Urinary bladder (tissue), 4 donors: ENCODE data around the gene CNTNAP2. TPM values are rescaled to one million over a fixed set of nuclear protein-coding genes. Genes with fewer than 3 reads are reported as not detected.

Experiments used
- DNase-seq: peaks from one replicate; pipeline ENCODE4 v3.0.0-alpha.2; 2015; ENCODE audit errors: extremely low spot score
- H3K27ac ChIP-seq: one replicate; pipeline ENCODE4 v1.5.1; 2013; ENCODE audit warnings: low read depth, mild to moderate bottlenecking, moderate library complexity
- H3K36me3 ChIP-seq: one replicate; pipeline ENCODE4 v1.6.1; 2013; ENCODE audit warnings: mild to moderate bottlenecking, moderate library complexity; ENCODE audit not compliant: insufficient read depth
- H3K4me1 ChIP-seq: one replicate; pipeline ENCODE4 v1.6.1; 2013; ENCODE audit warnings: mild to moderate bottlenecking, moderate library complexity; ENCODE audit not compliant: insufficient read depth
- H3K4me3 ChIP-seq: one replicate; pipeline ENCODE4 v1.5.1; 2013; ENCODE audit warnings: low read depth, low read length
- WGBS: extraction: QIAGEN DNeasy Blood & Tissue Kit; methylation state at CpG from one replicate; pipeline ENCODE4 v1.1.7; 2013; 5-methylcytosine and 5-hydroxymethylcytosine counted together
- polyA plus RNA-seq: library from polyadenylated mRNA; stranded (reverse); fragments of 200-250 nt; gene quantifications from one replicate; pipeline ENCODE4 v1.2.3, GENCODE V29; 2013
- total RNA-seq: library from RNA; depleted of rRNA; stranded (reverse); fragments of >200 nt; gene quantifications from one replicate; pipeline ENCODE4 v1.2.3, GENCODE V29; 2014
- donor health status: healthy with polysubstance abuse.
- donor health status: healthy.

CNTNAP2 gene
- 23.3 TPM for total RNA-seq
- 0.28 TPM for polyA plus RNA-seq

GRCh38 chr7:146116521-146117222 lies at the start of gene CNTNAP2:
Gene CNTNAP2, plus strand, starts transcription at chr7:146116801. Its CDS starts 76 bp downstream, at chr7:146116877.
- no peak within 1 kb of the TSS for H3K27ac ChIP-seq
- peak; percentile 45 for DNase-seq
- peak within 1 kb of the TSS; percentile 37 for H3K4me3 ChIP-seq
- H3K4me1 ChIP-seq: peaks cover 1% of the 10 kb centered on the region
- under 1% methylated on average over 42 of the region's 42 CpGs for WGBS
- H3K36me3 ChIP-seq: no peaks in the 10 kb centered on the region

GRCh38 chr7:146067880-146068279 lies 48.7 kb upstream of the CNTNAP2 start:
- no peak overlapping the region for H3K4me3 ChIP-seq
- 75% methylated on average over 3 of the region's 3 CpGs for WGBS
- no peak for DNase-seq
- H3K4me1 ChIP-seq: no peaks in the 10 kb centered on the region
- no peak overlapping the region for H3K27ac ChIP-seq
- H3K36me3 ChIP-seq: no peaks in the 10 kb centered on the region

- WGBS: 60% methylated on average over 6 of the region's 6 CpGs
- DNase-seq: no peak
- H3K4me3 ChIP-seq: no peak overlapping the region
- no peak overlapping the region for H3K27ac ChIP-seq
- H3K4me1 ChIP-seq: no peaks in the 10 kb centered on the region
- no peaks in the 10 kb centered on the region for H3K36me3 ChIP-seq
Observed at GRCh38 chr7:146074195-146074765, 42.3 kb upstream of the CNTNAP2 start.

GRCh38 chr7:146076344-146076743 lies 40.3 kb upstream of the CNTNAP2 start:
- DNase-seq: no peak
- Histone ChIP-seq H3K27ac (no peak overlapping the region), H3K36me3 (no peaks in the 10 kb centered on the region), H3K4me3 (no peak overlapping the region), H3K4me1 (no peaks in the 10 kb centered on the region)
- WGBS: 86% methylated on average over 2 of the region's 2 CpGs

- no peak overlapping the region for H3K27ac ChIP-seq
- H3K4me3 ChIP-seq: no peak overlapping the region
- no peak for DNase-seq
- no peaks in the 10 kb centered on the region for H3K36me3 ChIP-seq
- H3K4me1 ChIP-seq: no peaks in the 10 kb centered on the region
- WGBS: 78% methylated on average over 6 of the region's 6 CpGs
Observed at GRCh38 chr7:146084086-146084485, 32.5 kb upstream of the CNTNAP2 start.

- no peak for DNase-seq
- H3K36me3 ChIP-seq: no peaks in the 10 kb centered on the region
- H3K4me1 ChIP-seq: no peaks in the 10 kb centered on the region
- no peak overlapping the region for H3K4me3 ChIP-seq
- 5% methylated on average over 4 of the region's 4 CpGs for WGBS
- H3K27ac ChIP-seq: no peak overlapping the region
Observed at GRCh38 chr7:146090023-146090645, 26.5 kb upstream of the CNTNAP2 start.

GRCh38 chr7:146094356-146094755 lies 22.2 kb upstream of the CNTNAP2 start:
- H3K4me1 ChIP-seq: no peaks in the 10 kb centered on the region
- WGBS: 63% methylated on average over 4 of the region's 4 CpGs
- no peaks in the 10 kb centered on the region for H3K36me3 ChIP-seq
- H3K4me3 ChIP-seq: no peak overlapping the region
- H3K27ac ChIP-seq: no peak overlapping the region
- DNase-seq: no peak

- no peak for DNase-seq
- Histone ChIP-seq H3K4me1 (no peaks in the 10 kb centered on the region), H3K36me3 (no peaks in the 10 kb centered on the region), H3K27ac (no peak overlapping the region), H3K4me3 (no peak overlapping the region)
- WGBS: 53% methylated on average over 5 of the region's 5 CpGs
Observed at GRCh38 chr7:146096994-146097393, 19.6 kb upstream of the CNTNAP2 start.

- H3K27ac ChIP-seq: no peak overlapping the region
- WGBS: 41% methylated on average over 3 of the region's 3 CpGs
- no peaks in the 10 kb centered on the region for H3K36me3 ChIP-seq
- no peak overlapping the region for H3K4me3 ChIP-seq
- H3K4me1 ChIP-seq: no peaks in the 10 kb centered on the region
- no peak for DNase-seq
Observed at GRCh38 chr7:146106319-146106718, 10.3 kb upstream of the CNTNAP2 start.

GRCh38 chr7:146112755-146113154 lies 3.8 kb upstream of the CNTNAP2 start:
- Histone ChIP-seq H3K27ac (no peak overlapping the region), H3K4me3 (no peak overlapping the region), H3K4me1 (peaks cover 1% of the 10 kb centered on the region), H3K36me3 (no peaks in the 10 kb centered on the region)
- 58% methylated on average over 1 of the region's 1 CpG for WGBS
- no peak for DNase-seq

GRCh38 chr7:146115548-146115850 lies 1.1 kb upstream of the CNTNAP2 start:
- Histone ChIP-seq H3K27ac (no peak overlapping the region), H3K4me3 (peak overlapping the region; percentile 37), H3K36me3 (no peaks in the 10 kb centered on the region), H3K4me1 (peaks cover 1% of the 10 kb centered on the region)
- no peak for DNase-seq
- 9% methylated on average over 15 of the region's 15 CpGs for WGBS

GRCh38 chr7:146115851-146116520 lies 615 bp upstream of the CNTNAP2 start:
- WGBS: under 1% methylated on average over 62 of the region's 62 CpGs
- Histone ChIP-seq H3K27ac (no peak overlapping the region), H3K4me3 (peak overlapping the region; percentile 37), H3K36me3 (no peaks in the 10 kb centered on the region), H3K4me1 (peaks cover 1% of the 10 kb centered on the region)
- DNase-seq: peak; percentile 66

- no peaks in the 10 kb centered on the region for H3K36me3 ChIP-seq
- H3K4me3 ChIP-seq: no peak overlapping the region
- no peak overlapping the region for H3K27ac ChIP-seq
- no peak for DNase-seq
- H3K4me1 ChIP-seq: peaks cover 1% of the 10 kb centered on the region
- 31% methylated on average over 5 of the region's 5 CpGs for WGBS
Observed at GRCh38 chr7:146117576-146117975, 975 bp downstream of the CNTNAP2 start.

GRCh38 chr7:146119002-146119401 lies 2.4 kb downstream of the CNTNAP2 start:
- 87% methylated on average over 1 of the region's 1 CpG for WGBS
- Histone ChIP-seq H3K36me3 (no peaks in the 10 kb centered on the region), H3K27ac (no peak overlapping the region), H3K4me3 (no peak overlapping the region), H3K4me1 (peaks cover 1% of the 10 kb centered on the region)
- DNase-seq: no peak
